Neural cell (in vitro differentiated cells): Measurements from ENCODE around the gene SSR4. TPM values are rescaled to one million over a fixed set of nuclear protein-coding genes. Genes with fewer than 3 reads are reported as not detected.

Experiments
- H2AFZ ChIP-seq: fragments of 200-600, 300-800 bp; sonication (generic), shearing (Covaris generic); 2 replicates; pipeline ENCODE4 v1.6.0; 2014; ENCODE audit warnings: low read depth, mild to moderate bottlenecking, antibody characterized with exemption, low read length, moderate library complexity
- H3F3A ChIP-seq: fragments of 200-600 bp; shearing (Covaris generic); 2 replicates; pipeline ENCODE4 v1.6.1; 2016; ENCODE audit warnings: mild to moderate bottlenecking, moderate library complexity, mixed read lengths, antibody characterized with exemption, low read length; ENCODE audit not compliant: insufficient read depth, poor library complexity, severe bottlenecking
- H3K27ac ChIP-seq: fragments of 200-600, 300-800 bp; sonication (generic), shearing (Covaris generic); 2 replicates; pipeline ENCODE4 v1.5.1; 2014; ENCODE audit warnings: mild to moderate bottlenecking, low read length, moderate library complexity
- H3K27me3 ChIP-seq: fragments of 300-800, 200-600 bp; sonication (generic), shearing (Covaris generic); 2 replicates; pipeline ENCODE4 v1.6.0; 2014; ENCODE audit warnings: mild to moderate bottlenecking, low read depth, low read length, moderate library complexity; ENCODE audit not compliant: insufficient read depth
- H3K36me3 ChIP-seq: fragments of 300-800, 200-600 bp; sonication (generic), shearing (Covaris generic); 2 replicates; pipeline ENCODE4 v1.5.1; 2014; ENCODE audit warnings: mild to moderate bottlenecking, antibody characterized with exemption, low read length, moderate library complexity; ENCODE audit not compliant: insufficient read depth
- H3K4me2 ChIP-seq: fragments of 300-800, 200-600 bp; sonication (generic), shearing (Covaris generic); 2 replicates; pipeline ENCODE4 v1.6.0; 2014; ENCODE audit warnings: mild to moderate bottlenecking, low read length
- H3K4me3 ChIP-seq: fragments of 300-800, 200-600 bp; sonication (generic), shearing (Covaris generic); 2 replicates; pipeline ENCODE4 v1.5.1; 2014; ENCODE audit warnings: mild to moderate bottlenecking, low read length, moderate library complexity
- H3K79me2 ChIP-seq: fragments of 200-600 bp; shearing (Covaris generic); replicated peaks from 2 replicates; pipeline ENCODE4 v1.6.0; 2014; ENCODE audit warnings: mild to moderate bottlenecking, low read length, moderate library complexity; ENCODE audit not compliant: insufficient read depth
- H3K9ac ChIP-seq: fragments of 300-800, 200-600 bp; sonication (generic), shearing (Covaris generic); 2 replicates; pipeline ENCODE4 v1.6.1; 2016; ENCODE audit warnings: mild to moderate bottlenecking, low read length, mixed read lengths
- H3K9me2 ChIP-seq: fragments of 200-600 bp; shearing (Covaris generic); 2 replicates; pipeline ENCODE4 v1.6.1; 2016; ENCODE audit warnings: mild to moderate bottlenecking, low read length, mixed read lengths; ENCODE audit not compliant: insufficient read depth
- H3K9me3 ChIP-seq: fragments of 200-600, 300-800 bp; sonication (generic), shearing (Covaris generic); 2 replicates; pipeline ENCODE4 v1.6.1; 2016; ENCODE audit warnings: mild to moderate bottlenecking, mixed run types, low read length, moderate library complexity, mixed read lengths
- H4K20me1 ChIP-seq: fragments of 200-600 bp; shearing (Covaris generic); 2 replicates; pipeline ENCODE4 v1.6.1; 2016; ENCODE audit warnings: mild to moderate bottlenecking, mixed run types; ENCODE audit not compliant: insufficient read depth
- CTCF ChIP-seq: fragments of 450-650 bp; IDR thresholded peaks from 2 replicates; pipeline ENCODE4 v1.5.1; 2014; ENCODE audit warnings: antibody characterized with exemption, mild to moderate bottlenecking, moderate library complexity; ENCODE audit not compliant: poor library complexity, severe bottlenecking
- EP300 ChIP-seq: fragments of 450-650 bp; conservative IDR thresholded peaks from 2 replicates; pipeline ENCODE4 v1.6.1; 2014; ENCODE audit warnings: antibody characterized with exemption, mild to moderate bottlenecking, moderate library complexity; ENCODE audit not compliant: poor library complexity, severe bottlenecking
- EZH2 ChIP-seq: fragments of 200-600, 300-800 bp; shearing (Covaris generic), sonication (generic); IDR thresholded peaks from 2 replicates; pipeline ENCODE4 v1.6.1; 2014; ENCODE audit warnings: antibody characterized with exemption, low read length, borderline replicate concordance, mild to moderate bottlenecking; ENCODE audit not compliant: insufficient read depth, poor library complexity, severe bottlenecking
- MXI1 ChIP-seq: fragments of 450-650 bp; conservative IDR thresholded peaks from 2 replicates; pipeline ENCODE4 v1.6.1; 2014; ENCODE audit warnings: antibody characterized with exemption, mild to moderate bottlenecking; ENCODE audit not compliant: poor library complexity, severe bottlenecking
- POLR2AphosphoS5 ChIP-seq: IDR thresholded peaks from 2 replicates; pipeline ENCODE4 v1.6.1; 2012
- RAD21 ChIP-seq: fragments of 450-650 bp; conservative IDR thresholded peaks from 2 replicates; pipeline ENCODE4 v1.6.1; 2014; ENCODE audit warnings: antibody characterized with exemption, mild to moderate bottlenecking, moderate library complexity
- REST ChIP-seq: IDR thresholded peaks from 2 replicates; pipeline ENCODE4 v1.6.1; 2012; ENCODE audit warnings: borderline replicate concordance
- SMC3 ChIP-seq: fragments of 450-650 bp; conservative IDR thresholded peaks from 2 replicates; pipeline ENCODE4 v1.6.1; 2014; ENCODE audit warnings: antibody characterized with exemption, mild to moderate bottlenecking, moderate library complexity; ENCODE audit not compliant: poor library complexity
- TAF1 ChIP-seq: IDR thresholded peaks from 2 replicates; pipeline ENCODE4 v1.6.1; 2012; ENCODE audit warnings: low read depth
- polyA plus RNA-seq: library from polyadenylated mRNA; depleted of rRNA; stranded (reverse); fragments of >200 nt; gene quantifications from 2 replicates; pipeline ENCODE4 v1.2.3, GENCODE V29; 2014

SSR4 gene
- polyA plus RNA-seq, 1 donor from 2014 or later = 186 TPM

DNA sequence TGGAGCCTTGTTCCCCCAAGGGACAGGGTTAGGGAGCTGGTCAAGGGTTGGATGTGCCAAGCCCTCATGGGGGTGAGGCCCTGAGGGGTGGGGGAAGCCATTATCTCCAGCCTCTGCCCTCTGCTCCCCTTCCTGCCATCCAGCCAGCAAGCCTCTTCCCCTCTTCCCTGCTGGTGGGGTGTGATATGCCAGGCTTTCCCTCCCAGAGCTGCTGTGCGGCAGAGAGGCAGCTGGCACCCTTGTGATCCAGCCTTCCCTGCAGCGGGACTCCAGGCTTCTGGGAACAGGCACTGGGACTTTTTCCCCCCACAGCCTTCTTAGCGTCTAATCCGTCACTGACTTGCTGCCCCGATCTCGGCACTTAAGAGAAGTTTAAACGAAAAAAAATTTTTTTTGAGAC is 6.3 kb downstream of the SSR4 start:
- no peaks in the 10 kb centered on the region for H3K9me3 ChIP-seq
- no peak overlapping the region for H3K4me3 ChIP-seq
- no peak overlapping the region for H3K4me2 ChIP-seq
- no peak overlapping the region for H3K9ac ChIP-seq
- no peaks in the 10 kb centered on the region for H3F3A ChIP-seq
- H3K36me3 ChIP-seq = no peaks in the 10 kb centered on the region
- no peak overlapping the region for H3K27ac ChIP-seq
- no peaks in the 10 kb centered on the region for H3K9me2 ChIP-seq
- no peak overlapping the region for H2AFZ ChIP-seq
- TF ChIP-seq SMC3 = no peak
- no peak for TF ChIP-seq MXI1
- H3K27me3 ChIP-seq = no peaks in the 10 kb centered on the region
- peaks cover 13% of the 10 kb centered on the region for H3K79me2 ChIP-seq
- no peaks in the 10 kb centered on the region for H4K20me1 ChIP-seq

DNA sequence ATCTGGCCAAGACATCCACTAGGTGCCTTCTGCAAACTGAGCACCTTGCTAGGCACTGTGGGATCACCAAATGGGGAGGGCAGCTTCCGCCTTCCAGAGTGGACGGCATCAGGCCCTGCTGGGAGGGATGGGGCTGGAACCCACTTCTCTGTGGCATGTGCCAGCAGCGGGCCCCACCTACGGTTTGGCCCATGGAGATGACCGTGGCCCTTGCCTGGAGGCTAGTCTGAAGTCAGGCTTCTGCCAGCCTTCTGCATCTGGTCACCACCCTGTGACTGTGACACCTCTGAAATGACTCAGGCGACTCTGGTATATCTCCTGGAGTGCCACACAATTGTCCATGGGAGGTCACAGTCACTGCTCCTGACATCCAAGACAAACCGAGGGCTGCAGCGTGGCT is 7.2 kb downstream of the SSR4 start:
- no peaks in the 10 kb centered on the region for H4K20me1 ChIP-seq
- no peaks in the 10 kb centered on the region for H3K9me3 ChIP-seq
- H3K9ac ChIP-seq = no peak overlapping the region
- no peaks in the 10 kb centered on the region for H3F3A ChIP-seq
- H3K36me3 ChIP-seq = no peaks in the 10 kb centered on the region
- H3K4me2 ChIP-seq = no peak overlapping the region
- H3K27me3 ChIP-seq = no peaks in the 10 kb centered on the region
- TF ChIP-seq EP300 = no peak
- TF ChIP-seq TAF1 = no peak
- TF ChIP-seq MXI1 = no peak
- TF ChIP-seq EZH2 = no peak
- no peak for TF ChIP-seq CTCF
- no peak for TF ChIP-seq POLR2AphosphoS5
- no peak for TF ChIP-seq RAD21
- no peak for TF ChIP-seq REST
- no peak for TF ChIP-seq SMC3
- peaks cover 3% of the 10 kb centered on the region for H3K79me2 ChIP-seq
- H2AFZ ChIP-seq = no peak overlapping the region
- no peaks in the 10 kb centered on the region for H3K9me2 ChIP-seq
- no peak overlapping the region for H3K27ac ChIP-seq
- no peak overlapping the region for H3K4me3 ChIP-seq

GRCh38 chrX:153802513-153803045 is 8.1 kb downstream of the SSR4 start:
- H3K79me2 ChIP-seq = no peaks in the 10 kb centered on the region
- H4K20me1 ChIP-seq = no peaks in the 10 kb centered on the region
- H3K4me2 ChIP-seq = no peak overlapping the region
- no peaks in the 10 kb centered on the region for H3K9me2 ChIP-seq
- no peak overlapping the region for H2AFZ ChIP-seq
- no peaks in the 10 kb centered on the region for H3K36me3 ChIP-seq
- H3K9ac ChIP-seq = no peak overlapping the region
- H3K9me3 ChIP-seq = no peaks in the 10 kb centered on the region
- no peak for TF ChIP-seq MXI1
- TF ChIP-seq EZH2 = no peak
- no peak for TF ChIP-seq POLR2AphosphoS5
- TF ChIP-seq CTCF = no peak
- no peak for TF ChIP-seq TAF1
- TF ChIP-seq SMC3 = no peak
- TF ChIP-seq REST = no peak
- TF ChIP-seq RAD21 = no peak
- no peak for TF ChIP-seq EP300
- H3K27me3 ChIP-seq = no peaks in the 10 kb centered on the region
- no peak overlapping the region for H3K4me3 ChIP-seq
- H3F3A ChIP-seq = no peaks in the 10 kb centered on the region
- no peak overlapping the region for H3K27ac ChIP-seq
